SJCRH30 (cell line): ENCODE data around the gene OCA2. TPM values are rescaled to one million over a fixed set of nuclear protein-coding genes. Genes with fewer than 3 reads are reported as not detected.

Source experiments
- DNase-seq, 2 experiments: peaks; one replicate each; pipeline ENCODE4 v3.0.0-alpha.2; 2015 to 2020
- H3K27ac ChIP-seq: fragments of 250-450 bp; sonication (Bioruptor Pico); 2 replicates; pipeline ENCODE4 v1.5.1; 2020; ENCODE audit warnings: mild to moderate bottlenecking, moderate library complexity
- H3K27me3 ChIP-seq: fragments of 250-450 bp; sonication (Bioruptor Pico); 2 replicates; pipeline ENCODE4 v1.5.1; 2020; ENCODE audit warnings: mild to moderate bottlenecking, moderate library complexity
- H3K36me3 ChIP-seq: fragments of 250-450 bp; sonication (Bioruptor Pico); 2 replicates; pipeline ENCODE4 v1.5.1; 2020; ENCODE audit warnings: mild to moderate bottlenecking, moderate library complexity
- H3K4me1 ChIP-seq: fragments of 250-450 bp; sonication (Bioruptor Pico); 2 replicates; pipeline ENCODE4 v1.5.1; 2020; ENCODE audit warnings: mild to moderate bottlenecking, moderate library complexity
- H3K4me3 ChIP-seq: fragments of 250-450 bp; sonication (Bioruptor Pico); 2 replicates; pipeline ENCODE4 v1.5.1; 2020; ENCODE audit warnings: mild to moderate bottlenecking, moderate library complexity
- H3K9me3 ChIP-seq: fragments of 250-450 bp; sonication (Bioruptor Pico); replicated peaks from 2 replicates; pipeline ENCODE4 v1.5.1; 2020; ENCODE audit warnings: mild to moderate bottlenecking, moderate library complexity
- total RNA-seq: library from RNA; depleted of rRNA; stranded (reverse); fragments of >200 nt; shearing (Covaris generic); gene quantifications from 2 replicates; pipeline ENCODE4 v1.2.3, GENCODE V29; 2014

Gene OCA2
- total RNA-seq, 1 experiment from 2014 or later, result not detected

DNA sequence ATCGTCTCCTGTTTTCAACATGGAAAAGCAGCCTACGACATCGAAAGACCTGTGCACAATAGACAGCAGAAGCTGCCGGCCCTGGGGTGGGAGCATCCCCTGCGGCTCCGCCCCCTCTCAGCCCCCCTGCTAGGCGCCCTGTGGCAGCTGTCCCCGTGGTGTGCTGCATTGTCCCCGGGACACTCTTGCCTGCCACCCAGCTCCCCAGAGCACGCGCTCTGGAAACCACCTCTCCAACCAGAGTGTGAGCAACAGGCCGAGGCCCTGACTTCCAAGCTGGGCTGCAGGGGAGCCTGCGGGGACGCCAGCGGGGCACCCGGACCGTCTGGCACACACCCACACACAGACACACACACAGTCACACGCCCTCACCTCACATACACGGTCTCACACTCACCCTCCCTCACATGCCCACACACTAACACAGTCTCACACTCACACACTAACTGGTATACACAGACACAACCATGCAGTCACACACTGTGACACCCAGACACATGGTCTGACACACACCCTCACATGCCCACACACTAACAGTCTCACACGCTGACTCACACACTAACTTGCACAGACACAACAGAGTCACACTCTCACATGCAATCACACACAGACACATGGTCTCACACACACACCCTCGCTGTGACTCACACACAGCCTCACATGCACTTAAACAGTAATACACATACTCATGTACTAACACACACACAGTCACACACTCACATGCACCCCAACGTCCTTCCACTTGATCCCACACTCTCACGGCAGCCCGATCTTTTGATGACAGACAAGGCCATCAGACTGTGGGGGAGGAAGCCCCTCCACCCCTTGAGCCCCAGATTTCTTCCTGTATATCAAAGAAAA, 94.7 kb downstream of the OCA2 start:
- H3K27ac ChIP-seq, result no peak overlapping the region
- DNase-seq, result no peak
- no peaks in the 10 kb centered on the region for H3K36me3 ChIP-seq
- no peaks in the 10 kb centered on the region for H3K27me3 ChIP-seq
- no peaks in the 10 kb centered on the region for H3K4me1 ChIP-seq
- H3K9me3 ChIP-seq, result no peaks in the 10 kb centered on the region
- H3K4me3 ChIP-seq, result no peak overlapping the region

DNA sequence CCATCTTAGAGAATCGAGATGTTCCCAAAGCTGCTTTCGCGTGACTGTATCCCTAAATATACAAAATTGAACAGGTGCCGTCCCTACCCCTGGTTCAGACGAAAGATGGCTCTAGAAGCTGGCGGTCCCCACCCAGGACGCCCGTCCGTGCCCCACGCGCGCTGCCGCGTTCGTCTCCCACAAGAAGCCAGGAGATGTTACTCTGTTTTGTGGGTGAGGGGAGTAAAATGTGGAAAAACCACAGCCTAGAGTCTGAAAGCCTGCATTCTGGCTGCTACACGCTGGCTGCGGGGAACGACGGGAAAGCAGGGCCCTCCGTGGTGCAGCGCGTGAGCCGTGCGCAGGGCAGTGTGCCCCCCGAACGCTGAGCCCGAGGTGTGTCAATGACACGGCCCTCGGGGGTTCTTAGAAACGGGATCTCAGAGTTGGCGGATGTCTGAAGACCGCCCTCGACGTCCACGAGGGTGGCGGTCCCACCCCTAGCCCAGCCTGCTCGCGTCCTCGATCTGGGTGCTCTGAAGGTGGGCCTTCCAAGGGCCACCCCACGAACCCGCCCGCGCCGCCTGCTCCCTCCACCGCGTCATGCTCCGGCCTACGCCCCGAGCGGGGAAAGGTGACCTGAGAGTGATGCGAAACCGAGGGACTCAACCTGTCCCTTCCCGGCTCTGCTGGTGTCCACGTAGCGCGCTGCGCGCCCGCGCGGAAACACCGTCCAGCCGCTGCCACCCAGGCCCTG, 95.6 kb downstream of the OCA2 start:
- Histone ChIP-seq H3K36me3 (no peaks in the 10 kb centered on the region), H3K9me3 (no peaks in the 10 kb centered on the region), H3K4me3 (no peak overlapping the region), H3K4me1 (no peaks in the 10 kb centered on the region), H3K27me3 (no peaks in the 10 kb centered on the region), H3K27ac (no peak overlapping the region)
- DNase-seq, result no peak

DNA sequence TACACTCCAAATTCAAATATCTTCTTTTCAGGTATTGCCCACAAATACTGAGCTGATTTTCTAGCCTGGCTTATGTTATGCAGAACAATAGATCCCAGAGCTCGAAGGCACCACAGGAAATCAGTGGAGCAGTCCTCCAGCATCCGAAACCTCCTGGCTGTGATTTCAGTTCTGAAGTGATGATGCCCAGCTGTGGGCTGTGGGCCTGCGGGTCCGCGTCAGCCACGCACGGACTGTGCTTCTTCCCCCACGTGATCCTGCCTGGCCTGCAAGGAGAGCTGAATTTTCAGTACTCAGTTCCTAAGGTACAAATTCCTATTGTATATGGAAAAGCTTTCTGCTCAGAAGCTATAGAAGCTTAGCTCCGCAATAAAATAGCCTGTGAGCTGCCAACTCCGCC, 96.2 kb downstream of the OCA2 start:
- Histone ChIP-seq H3K27me3 (no peaks in the 10 kb centered on the region), H3K27ac (no peak overlapping the region), H3K9me3 (no peaks in the 10 kb centered on the region), H3K36me3 (no peaks in the 10 kb centered on the region), H3K4me3 (no peak overlapping the region), H3K4me1 (no peaks in the 10 kb centered on the region)
- DNase-seq, result no peak

DNA sequence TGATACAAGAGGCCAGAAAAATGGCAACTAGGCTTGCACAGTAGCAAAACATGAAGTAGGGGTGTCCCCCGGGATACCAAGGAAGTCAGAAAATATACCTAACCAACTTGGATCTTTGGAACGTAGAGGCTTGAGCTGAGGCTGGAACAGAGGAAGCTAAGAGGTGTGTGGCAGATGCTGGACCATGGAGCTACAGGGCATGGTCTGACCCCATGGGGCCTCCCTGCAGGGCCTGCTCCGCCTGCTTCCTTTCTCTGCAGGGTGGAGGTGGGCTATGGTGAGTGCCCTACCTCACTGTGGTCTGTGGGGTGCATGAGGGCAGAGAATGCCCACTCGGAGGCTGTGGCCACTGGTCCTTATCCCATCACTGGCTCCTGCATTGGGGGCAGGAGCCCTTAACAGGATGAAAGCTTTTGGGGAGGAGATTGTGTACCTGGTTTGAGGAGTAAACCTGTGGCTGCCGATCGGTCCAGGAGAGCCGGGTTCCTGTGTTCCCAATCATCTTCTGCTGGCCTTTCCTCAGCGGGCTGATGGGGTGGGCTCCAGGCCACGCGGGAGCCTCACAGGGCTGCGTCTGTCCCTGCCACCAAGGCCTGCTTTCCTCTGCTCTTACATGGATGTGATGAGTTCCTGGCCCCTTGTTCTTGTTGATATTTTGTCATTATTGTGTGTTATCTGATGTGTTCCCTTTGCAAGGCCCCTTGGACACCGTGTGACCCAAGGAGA, 96.8 kb downstream of the OCA2 start:
- no peaks in the 10 kb centered on the region for H3K4me1 ChIP-seq

DNA sequence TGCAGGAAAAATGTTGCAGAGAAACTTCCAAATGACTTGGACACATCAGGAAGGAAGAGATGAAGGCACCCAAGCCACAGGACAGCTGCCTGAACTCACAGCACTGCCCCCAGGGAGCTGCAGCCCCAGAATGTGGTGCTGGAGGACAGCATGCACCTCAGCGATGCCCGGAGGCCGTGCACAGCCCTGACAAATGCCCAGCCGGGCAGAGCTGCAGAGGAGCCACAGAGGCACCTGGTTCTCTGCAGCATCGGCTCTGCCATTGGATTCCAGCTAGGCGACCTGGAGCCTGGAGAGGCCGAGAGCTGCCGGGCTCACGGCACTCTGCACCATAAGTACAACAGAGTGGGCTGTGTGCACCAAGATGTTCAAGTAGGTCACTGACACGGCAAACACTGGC, 97.5 kb downstream of the OCA2 start:
- DNase-seq, result no peak
- Histone ChIP-seq H3K9me3 (no peaks in the 10 kb centered on the region), H3K4me1 (no peaks in the 10 kb centered on the region), H3K27me3 (no peaks in the 10 kb centered on the region), H3K4me3 (no peak overlapping the region), H3K36me3 (no peaks in the 10 kb centered on the region), H3K27ac (no peak overlapping the region)

More for the DNA sequence above, 96.8 kb downstream of the OCA2 start:
- H3K4me3 ChIP-seq, result no peak overlapping the region
- no peak for DNase-seq
- no peaks in the 10 kb centered on the region for H3K9me3 ChIP-seq
- no peaks in the 10 kb centered on the region for H3K27me3 ChIP-seq
- H3K36me3 ChIP-seq, result no peaks in the 10 kb centered on the region
- no peak overlapping the region for H3K27ac ChIP-seq

DNA sequence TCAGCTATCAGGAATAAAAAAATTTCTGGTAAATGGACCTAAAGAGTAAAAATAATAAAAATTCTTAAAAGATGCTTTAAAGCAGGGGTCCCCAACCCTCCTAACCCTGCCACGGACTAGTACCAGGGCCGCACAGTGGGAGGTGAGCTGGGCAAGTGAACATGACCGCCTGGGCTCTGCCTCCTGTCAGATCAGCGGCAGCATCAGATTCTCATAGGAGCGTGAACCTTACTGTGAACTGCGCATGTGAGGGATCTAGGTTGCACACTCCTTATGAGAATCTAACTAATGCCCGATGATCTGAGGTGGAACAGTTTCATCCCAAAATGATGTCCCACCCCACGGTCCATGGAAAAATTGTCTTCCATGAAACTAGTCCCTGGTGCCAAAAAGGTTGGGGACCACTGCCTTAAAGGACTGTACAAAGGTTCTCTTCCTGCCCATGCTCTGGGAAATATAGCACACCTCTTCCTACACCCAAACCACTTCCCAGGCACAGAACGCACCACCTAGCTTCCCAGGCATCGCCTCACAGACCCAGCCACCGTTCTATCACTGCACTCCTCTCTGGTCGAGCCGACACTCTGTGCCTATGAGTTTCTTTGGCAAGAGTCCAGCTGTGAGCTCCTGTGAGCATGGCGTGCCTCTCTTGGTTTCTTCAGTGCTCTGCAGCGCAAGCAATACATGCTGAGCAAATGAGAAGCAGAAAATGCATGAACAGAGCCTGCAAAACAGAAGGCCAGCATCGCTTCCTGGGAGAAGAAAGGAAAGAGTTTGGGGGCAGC, 104.9 kb downstream of the OCA2 start:
- Histone ChIP-seq H3K4me1 (no peaks in the 10 kb centered on the region), H3K9me3 (no peaks in the 10 kb centered on the region), H3K4me3 (no peak overlapping the region), H3K27ac (no peak overlapping the region), H3K27me3 (no peaks in the 10 kb centered on the region), H3K36me3 (no peaks in the 10 kb centered on the region)
- no peak for DNase-seq

DNA sequence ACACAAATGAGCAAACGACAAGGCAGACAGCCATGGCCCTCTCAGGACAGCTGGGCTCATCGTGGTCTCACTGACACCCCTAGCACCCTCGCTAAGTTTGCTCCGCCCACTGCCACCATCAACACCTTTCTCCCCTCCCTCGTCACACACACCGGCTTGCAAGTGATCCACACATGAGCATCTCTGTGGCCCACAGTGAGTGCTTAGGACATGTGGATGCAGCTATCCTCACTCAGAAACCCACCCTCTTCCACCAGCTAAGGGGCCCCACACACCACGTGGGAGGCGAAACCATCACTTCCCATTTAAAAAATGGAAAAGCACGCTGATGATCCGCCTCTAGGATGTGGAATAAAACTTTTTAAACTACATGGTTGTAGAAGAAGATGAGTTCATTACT, 105.6 kb downstream of the OCA2 start:
- Histone ChIP-seq H3K9me3 (no peaks in the 10 kb centered on the region), H3K27me3 (no peaks in the 10 kb centered on the region), H3K27ac (no peak overlapping the region), H3K4me1 (no peaks in the 10 kb centered on the region), H3K4me3 (no peak overlapping the region), H3K36me3 (no peaks in the 10 kb centered on the region)
- DNase-seq, result no peak

DNA sequence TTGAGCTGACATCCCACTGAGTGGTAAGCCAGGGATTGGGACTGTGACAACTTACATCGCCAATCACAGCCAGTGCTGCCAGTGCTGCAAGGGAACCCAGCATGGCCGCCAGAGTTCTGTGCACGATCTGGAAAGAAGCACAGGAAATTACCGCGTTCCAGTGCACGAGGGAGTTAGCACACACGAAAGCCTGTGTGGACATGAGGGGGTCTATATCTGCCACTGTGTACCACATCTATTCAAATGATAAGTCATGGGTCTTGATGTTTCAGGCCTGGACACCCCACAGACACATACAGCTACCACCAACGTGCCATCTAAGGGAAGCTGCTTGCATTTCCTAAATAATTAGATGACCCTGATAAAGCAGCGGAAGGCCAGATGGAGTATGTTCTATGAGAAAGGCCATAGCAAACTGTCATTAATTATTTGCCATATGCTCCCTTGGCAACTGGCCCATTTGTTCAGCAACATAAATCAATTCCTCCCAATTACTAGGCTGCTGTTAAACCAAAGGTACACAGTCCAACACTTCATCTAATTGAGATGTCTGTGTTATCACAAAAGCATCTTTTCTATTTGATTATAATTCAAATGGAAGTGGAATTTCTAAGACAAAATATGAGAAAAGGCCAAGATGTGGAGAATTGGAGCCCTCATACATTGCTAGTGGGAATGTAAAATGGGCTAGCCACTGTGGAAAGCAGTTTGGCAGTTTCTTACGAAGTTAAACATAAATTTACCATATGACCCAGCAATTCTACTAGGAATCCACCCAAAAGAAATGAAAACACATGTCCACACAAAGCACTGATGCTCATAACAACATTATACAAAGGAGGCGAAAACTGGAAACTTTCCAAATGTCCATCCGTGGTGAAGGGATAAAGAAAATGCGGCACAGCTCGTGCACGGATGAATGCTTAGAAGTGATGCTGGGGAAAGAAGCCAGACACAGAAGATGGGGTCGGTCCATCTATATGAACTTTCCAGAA, 108.3 kb downstream of the OCA2 start:
- Histone ChIP-seq H3K27ac (no peak overlapping the region), H3K27me3 (no peaks in the 10 kb centered on the region), H3K4me1 (no peaks in the 10 kb centered on the region), H3K4me3 (no peak overlapping the region), H3K9me3 (no peaks in the 10 kb centered on the region), H3K36me3 (no peaks in the 10 kb centered on the region)
- DNase-seq, result no peak

DNA sequence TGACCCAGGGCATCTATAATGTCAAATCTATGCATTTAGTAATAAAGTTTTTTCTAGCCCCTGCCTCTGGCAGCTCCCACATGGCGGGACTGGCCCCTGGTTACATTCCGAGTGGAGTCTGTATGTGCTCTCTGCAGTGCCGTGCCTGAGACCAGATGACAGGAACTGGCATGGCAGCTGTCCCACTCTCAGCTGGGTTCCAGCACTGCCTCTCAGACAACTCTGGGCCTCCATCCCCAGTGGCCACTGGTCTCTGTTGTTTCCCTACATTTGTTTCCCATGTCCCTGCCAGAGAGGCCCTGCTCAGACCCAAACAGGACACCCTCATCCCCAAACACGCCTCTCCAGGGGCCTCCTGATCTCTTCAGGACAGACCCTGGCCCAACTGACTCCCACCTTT, 109.3 kb downstream of the OCA2 start:
- Histone ChIP-seq H3K4me1 (no peaks in the 10 kb centered on the region), H3K27me3 (no peaks in the 10 kb centered on the region), H3K36me3 (no peaks in the 10 kb centered on the region), H3K4me3 (no peak overlapping the region), H3K27ac (no peak overlapping the region), H3K9me3 (no peaks in the 10 kb centered on the region)
- DNase-seq, result no peak

DNA sequence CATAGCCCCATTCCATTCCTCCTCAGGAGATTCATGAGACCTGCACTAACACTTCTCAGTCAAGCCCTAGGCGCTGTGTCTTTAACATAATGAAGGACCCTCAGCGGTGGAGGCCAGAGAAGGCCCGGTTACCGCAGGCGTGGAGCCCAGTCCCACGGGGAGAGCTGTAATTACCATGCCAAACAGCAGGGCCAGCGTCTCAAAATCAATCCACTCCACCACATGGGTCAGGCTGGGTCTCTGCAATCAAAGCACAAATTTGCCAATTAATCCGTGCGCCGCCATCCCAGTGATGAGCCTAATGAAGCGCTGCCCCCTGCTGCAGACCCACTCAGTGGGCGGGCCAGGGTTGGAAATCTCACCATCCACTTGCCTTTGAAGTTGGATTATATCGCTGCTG, 109.7 kb downstream of the OCA2 start:
- Histone ChIP-seq H3K4me3 (no peak overlapping the region), H3K36me3 (no peaks in the 10 kb centered on the region), H3K27ac (no peak overlapping the region), H3K9me3 (no peaks in the 10 kb centered on the region), H3K4me1 (no peaks in the 10 kb centered on the region), H3K27me3 (no peaks in the 10 kb centered on the region)
- DNase-seq, result no peak

DNA sequence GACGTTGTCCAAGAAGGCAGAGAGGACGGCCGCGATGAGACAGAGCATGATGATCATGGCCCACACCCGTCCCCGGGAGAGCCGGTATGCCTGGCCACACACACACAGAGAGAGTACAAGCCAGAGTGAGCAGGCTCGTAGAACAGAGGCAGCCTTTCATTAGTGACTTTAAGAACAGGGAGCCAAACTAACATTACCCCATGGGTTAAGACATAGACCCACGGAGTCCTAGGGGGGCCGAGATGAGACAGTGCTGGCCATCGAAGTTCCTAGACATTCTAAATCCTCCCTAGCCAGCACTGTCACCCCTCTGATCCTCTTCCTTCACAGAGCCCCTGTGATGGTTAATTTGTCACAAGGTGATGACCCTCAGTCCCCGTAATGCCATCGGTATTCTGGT, 114.0 kb downstream of the OCA2 start:
- H3K27me3 ChIP-seq, result no peaks in the 10 kb centered on the region; the same call in 1 of the 2 replicates
- no peaks in the 10 kb centered on the region for H3K36me3 ChIP-seq
- H3K4me3 ChIP-seq, result no peak overlapping the region
- no peaks in the 10 kb centered on the region for H3K9me3 ChIP-seq
- no peak for DNase-seq
- H3K4me1 ChIP-seq, result no peaks in the 10 kb centered on the region
- no peak overlapping the region for H3K27ac ChIP-seq

DNA sequence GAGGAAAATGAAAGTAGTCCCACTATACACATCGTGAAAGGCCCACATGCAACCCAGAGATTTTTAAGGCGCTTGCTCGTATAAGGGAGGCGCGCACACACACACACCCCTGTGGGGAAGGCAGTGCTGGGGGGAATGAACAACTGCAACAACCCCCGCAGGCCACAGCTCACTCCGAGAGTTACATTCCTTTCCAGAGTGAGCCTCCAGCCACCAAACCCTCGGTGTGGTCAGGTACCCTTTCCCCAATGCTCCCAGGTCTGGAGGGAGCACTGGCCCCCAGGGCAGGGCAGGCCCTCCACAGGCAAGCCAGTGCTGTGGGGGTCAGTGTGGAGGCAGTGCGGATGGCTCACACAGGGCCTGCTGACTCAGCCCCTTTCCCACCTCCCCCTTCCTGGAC, 115.6 kb downstream of the OCA2 start:
- Histone ChIP-seq H3K4me3 (no peak overlapping the region), H3K27ac (no peak overlapping the region), H3K9me3 (no peaks in the 10 kb centered on the region), H3K4me1 (no peaks in the 10 kb centered on the region), H3K36me3 (no peaks in the 10 kb centered on the region), H3K27me3 (no peaks in the 10 kb centered on the region; the same call in 1 of the 2 replicates)
- no peak for DNase-seq

DNA sequence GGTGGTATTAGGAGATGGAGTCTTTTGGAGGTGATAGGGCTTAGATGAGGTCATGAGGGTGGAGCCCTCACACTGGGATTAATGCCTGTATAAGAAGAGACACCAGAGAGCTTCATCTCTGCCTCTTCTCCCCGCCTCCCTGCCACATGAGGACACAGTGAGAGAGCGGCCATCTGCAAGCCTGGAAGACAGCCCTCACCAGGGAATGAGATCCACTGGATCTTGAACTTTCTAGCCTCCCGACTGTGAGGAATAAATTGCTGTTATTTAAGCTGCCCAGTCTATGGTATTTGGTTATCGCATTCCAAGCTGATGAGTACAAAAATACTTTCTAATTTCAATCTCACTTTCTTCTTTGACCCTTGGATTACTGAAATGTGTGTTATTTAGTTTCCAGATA, 121.4 kb downstream of the OCA2 start:
- Histone ChIP-seq H3K27ac (no peak overlapping the region), H3K4me1 (no peaks in the 10 kb centered on the region), H3K4me3 (no peak overlapping the region), H3K9me3 (no peaks in the 10 kb centered on the region), H3K36me3 (no peaks in the 10 kb centered on the region), H3K27me3 (no peaks in the 10 kb centered on the region)
- DNase-seq, result no peak
